Keratinocyte (primary cell): ENCODE measurements around the gene SND1. TPM values are rescaled to one million over a fixed set of nuclear protein-coding genes. Genes with fewer than 3 reads are reported as not detected.

Experiments used
- DNase-seq: peaks from one replicate; pipeline ENCODE4 v3.0.0-alpha.2; 2011; ENCODE audit warnings: low read depth, missing footprints, low spot score
- FAIRE-seq: peaks from 2 replicates; lab custom pipeline; 2011; peaks lifted over from hg19 to GRCh38; lab: Jason Lieb, UNC
- H2AFZ ChIP-seq: 2 replicates; pipeline ENCODE4 v1.6.0; 2012; ENCODE audit warnings: low read length, control low read depth, inconsistent platforms; ENCODE audit not compliant: control insufficient read depth
- H3K27ac ChIP-seq: 2 replicates; pipeline ENCODE4 v1.5.1; 2011; ENCODE audit warnings: low read length; ENCODE audit not compliant: control insufficient read depth, insufficient read depth
- H3K27me3 ChIP-seq: 3 replicates; pipeline ENCODE4 v1.6.0; 2011; ENCODE audit warnings: low read length; ENCODE audit not compliant: control insufficient read depth, insufficient read depth; ENCODE audit errors: extremely low read depth
- H3K36me3 ChIP-seq, 2 experiments: 2 replicates in 1 of 2; 3 replicates in 1 of 2; pipeline ENCODE4 v1.5.1; 2011; ENCODE audit warnings: low read length in 2 of 2, mild to moderate bottlenecking in 1 of 2; ENCODE audit not compliant: control insufficient read depth in 2 of 2, insufficient read depth in 2 of 2; ENCODE audit errors: extremely low read depth in 1 of 2
- H3K4me1 ChIP-seq: 3 replicates; pipeline ENCODE4 v1.5.1; 2011; ENCODE audit warnings: low read length; ENCODE audit not compliant: control insufficient read depth, insufficient read depth; ENCODE audit errors: extremely low read depth
- H3K4me2 ChIP-seq: 3 replicates; pipeline ENCODE4 v1.6.0; 2011; ENCODE audit warnings: low read depth, low read length; ENCODE audit not compliant: control insufficient read depth, insufficient read depth; ENCODE audit errors: extremely low read depth
- H3K4me3 ChIP-seq, 3 experiments: fragments of 200-600 bp in 1 of 3; sonication (generic) in 1 of 3; 2 replicates in 2 of 3; 3 replicates in 1 of 3; pipeline ENCODE4 v1.5.1; 2011 to 2016; ENCODE audit warnings: low read length in 3 of 3, mild to moderate bottlenecking in 3 of 3, control low read depth in 2 of 3, inconsistent platforms in 1 of 3, low read depth in 1 of 3, mixed read lengths in 1 of 3, mixed run types in 1 of 3, moderate library complexity in 1 of 3; ENCODE audit not compliant: control insufficient read depth in 2 of 3, insufficient read depth in 2 of 3; ENCODE audit errors: extremely low read depth in 1 of 3
- H3K79me2 ChIP-seq: 2 replicates; pipeline ENCODE4 v1.6.0; 2012; ENCODE audit warnings: low read length; ENCODE audit not compliant: control insufficient read depth, insufficient read depth
- H3K9ac ChIP-seq: 3 replicates; pipeline ENCODE4 v1.6.0; 2011; ENCODE audit warnings: low read length; ENCODE audit not compliant: control insufficient read depth, insufficient read depth; ENCODE audit errors: extremely low read depth
- H3K9me1 ChIP-seq: 3 replicates; pipeline ENCODE4 v1.6.0; 2011; ENCODE audit warnings: low read length; ENCODE audit not compliant: control insufficient read depth, insufficient read depth; ENCODE audit errors: extremely low read depth
- H3K9me3 ChIP-seq: 2 replicates; pipeline ENCODE4 v1.5.1; 2012; ENCODE audit warnings: low read depth, low read length; ENCODE audit not compliant: control insufficient read depth
- H4K20me1 ChIP-seq: 3 replicates; pipeline ENCODE4 v1.6.0; 2011; ENCODE audit warnings: low read length; ENCODE audit not compliant: control insufficient read depth, insufficient read depth; ENCODE audit errors: extremely low read depth
- EZH2 ChIP-seq: IDR thresholded peaks from one replicate; pipeline ENCODE4 v1.6.1; 2012; ENCODE audit warnings: inconsistent platforms, mild to moderate bottlenecking, low read length, moderate library complexity
- dilution Hi-C: fragments of 300-500 bp; cut with MboI; formaldehyde crosslinking; loops from one replicate; pipeline ENCODE4 v1.7.0; 2020; ENCODE audit warnings: low sequenced_read_pairs; ENCODE audit not compliant: extremely low pct_ligation_motif_present
- polyA plus RNA-seq, 5 experiments: library from polyadenylated mRNA; depleted of rRNA in 3 of 5; stranded (reverse) in 3 of 5; stranded (forward) in 1 of 5; unstranded in 1 of 5; fragments of >200 nt; gene quantifications; 1 replicate in 1 of 5; 2 replicates in 3 of 5; 3 replicates in 1 of 5; pipeline versions ENCODE4 v1.2.1 to v1.2.3, GENCODE V29; 2011 to 2012; ENCODE audit warnings: missing spikeins in 2 of 5, low read depth in 1 of 5, low replicate concordance in 1 of 5
- TF ChIP-seq, protein P1 (sequence below), 3 experiments: IDR thresholded peaks in 1 of 3; conservative IDR thresholded peaks in 1 of 3; optimal IDR thresholded peaks in 1 of 3; 2 replicates in 2 of 3; 3 replicates in 1 of 3; pipeline versions ENCODE3 to v1.5.1; 2011; ENCODE audit warnings: low read length in 3 of 3, mild to moderate bottlenecking in 3 of 3, moderate library complexity in 2 of 3, control low read depth in 1 of 3, inconsistent platforms in 1 of 3; ENCODE audit not compliant: insufficient read depth in 2 of 3; ENCODE audit errors: extremely low read depth in 1 of 3

Gene SND1
- polyA plus RNA-seq, 1 donor (not counting 4 experiments of a cell fraction or from before 2014, with no cell fraction given) = 140 TPM

DNA sequence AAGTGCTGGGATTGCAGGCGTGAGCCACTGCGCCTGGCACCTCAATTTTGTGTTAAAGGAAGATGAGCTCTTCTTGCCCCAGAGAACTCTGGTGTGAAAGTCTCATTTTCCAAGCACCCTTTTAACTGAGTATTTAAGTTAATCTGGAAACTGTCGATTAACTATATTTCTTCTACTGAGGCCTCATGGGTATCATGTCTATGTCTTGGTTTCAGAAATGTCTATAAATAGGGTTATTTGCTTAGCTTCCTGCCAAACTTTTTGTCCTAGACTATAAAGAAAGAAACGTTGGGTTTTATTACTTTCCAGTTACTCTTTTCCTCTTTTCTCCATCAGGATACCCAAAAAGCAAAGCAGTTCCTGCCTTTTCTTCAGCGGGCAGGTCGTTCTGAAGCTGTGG lies 276.9 kb downstream of the SND1 start:
- dilution Hi-C loops = no loop called here
- no peak for FAIRE-seq
- no peak for TF ChIP-seq EZH2
- TF ChIP-seq, protein P1, sequence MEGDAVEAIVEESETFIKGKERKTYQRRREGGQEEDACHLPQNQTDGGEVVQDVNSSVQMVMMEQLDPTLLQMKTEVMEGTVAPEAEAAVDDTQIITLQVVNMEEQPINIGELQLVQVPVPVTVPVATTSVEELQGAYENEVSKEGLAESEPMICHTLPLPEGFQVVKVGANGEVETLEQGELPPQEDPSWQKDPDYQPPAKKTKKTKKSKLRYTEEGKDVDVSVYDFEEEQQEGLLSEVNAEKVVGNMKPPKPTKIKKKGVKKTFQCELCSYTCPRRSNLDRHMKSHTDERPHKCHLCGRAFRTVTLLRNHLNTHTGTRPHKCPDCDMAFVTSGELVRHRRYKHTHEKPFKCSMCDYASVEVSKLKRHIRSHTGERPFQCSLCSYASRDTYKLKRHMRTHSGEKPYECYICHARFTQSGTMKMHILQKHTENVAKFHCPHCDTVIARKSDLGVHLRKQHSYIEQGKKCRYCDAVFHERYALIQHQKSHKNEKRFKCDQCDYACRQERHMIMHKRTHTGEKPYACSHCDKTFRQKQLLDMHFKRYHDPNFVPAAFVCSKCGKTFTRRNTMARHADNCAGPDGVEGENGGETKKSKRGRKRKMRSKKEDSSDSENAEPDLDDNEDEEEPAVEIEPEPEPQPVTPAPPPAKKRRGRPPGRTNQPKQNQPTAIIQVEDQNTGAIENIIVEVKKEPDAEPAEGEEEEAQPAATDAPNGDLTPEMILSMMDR (optimal IDR thresholded peaks at IDR 0.05 in 1 of 3, IDR thresholded peaks at IDR 0.05 in 1 of 3, conservative IDR thresholded peaks at IDR 0.05 in 1 of 3; ENCODE audit: extremely low read depth in 1 of 3, insufficient read depth in 2 of 3, low read length in 3 of 3) = no peak
- DNase-seq = no peak
- Histone ChIP-seq H3K4me1 (no peaks in the 10 kb centered on the region), H3K4me2 (no peak overlapping the region), H3K9ac (no peak overlapping the region), H3K4me3 (no peak overlapping the region), H3K9me3 (no peaks in the 10 kb centered on the region), H3K36me3 (peaks cover 8 to 18% of the 10 kb centered on the region in 2 experiments), H4K20me1 (peaks cover 7% of the 10 kb centered on the region), H3K27me3 (no peaks in the 10 kb centered on the region), H3K79me2 (peaks cover 11% of the 10 kb centered on the region), H3K27ac (no peak overlapping the region), H2AFZ (no peak overlapping the region), H3K9me1 (peaks cover 3% of the 10 kb centered on the region)

DNA sequence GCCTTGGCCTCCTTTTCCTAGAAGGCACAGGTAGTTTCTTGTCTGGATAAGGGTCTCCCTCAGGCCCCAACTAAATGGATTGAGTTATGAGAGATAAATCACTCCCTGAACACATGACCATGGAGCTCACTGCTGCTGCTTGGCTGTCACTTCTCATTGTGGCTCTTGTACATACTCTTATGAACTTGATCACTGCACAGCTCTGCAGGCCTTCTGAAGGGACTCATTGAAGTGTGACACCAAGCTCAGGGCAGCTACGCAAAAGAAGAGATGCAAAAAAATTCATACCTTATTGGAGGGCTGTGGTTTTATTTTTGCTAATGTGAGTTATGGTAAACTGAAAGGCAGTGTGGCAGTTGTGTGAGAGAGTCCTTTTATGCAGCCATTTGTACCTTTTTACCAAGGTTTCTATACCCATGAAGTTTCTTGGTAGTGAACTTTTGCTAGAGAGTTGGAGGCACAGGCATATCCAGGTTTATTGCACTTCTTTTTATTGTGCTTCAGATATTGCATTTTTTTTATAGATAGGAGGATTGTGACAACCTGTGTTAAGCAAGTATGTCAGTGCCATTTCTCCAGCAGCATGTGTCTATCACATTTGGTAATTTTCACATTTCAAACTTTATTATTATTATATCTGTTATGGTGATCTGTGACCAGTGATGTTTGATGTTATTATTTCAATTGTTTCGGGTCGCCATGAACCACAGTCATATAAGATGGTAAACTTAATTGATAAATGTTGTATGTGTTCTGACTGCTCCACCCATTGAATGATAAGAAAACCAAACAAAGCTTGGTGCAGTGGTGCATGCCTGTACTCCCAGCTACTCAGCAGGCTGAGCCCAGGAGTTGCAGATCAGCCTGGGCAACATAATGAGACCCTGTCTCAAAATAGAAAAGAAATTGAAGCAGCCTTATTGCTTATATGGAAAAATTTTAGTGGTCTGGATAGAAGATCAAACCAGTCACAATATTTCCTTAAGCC lies 278.6 kb downstream of the SND1 start:
- TF ChIP-seq EZH2 = no peak
- TF ChIP-seq, protein P1 (optimal IDR thresholded peaks at IDR 0.05 in 1 of 3, IDR thresholded peaks at IDR 0.05 in 1 of 3, conservative IDR thresholded peaks at IDR 0.05 in 1 of 3; ENCODE audit: extremely low read depth in 1 of 3, insufficient read depth in 2 of 3, low read length in 3 of 3) = no peak
- FAIRE-seq (no peak), DNase-seq (no peak)
- H3K9me3 ChIP-seq = no peaks in the 10 kb centered on the region
- H4K20me1 ChIP-seq = peaks cover 7% of the 10 kb centered on the region
- H3K4me3 ChIP-seq = no peak overlapping the region
- H3K27ac ChIP-seq = no peak overlapping the region
- H3K4me2 ChIP-seq = no peak overlapping the region
- H3K4me1 ChIP-seq = no peaks in the 10 kb centered on the region
- H3K79me2 ChIP-seq = peaks cover 11% of the 10 kb centered on the region
- no peak overlapping the region for H3K9ac ChIP-seq
- H3K9me1 ChIP-seq = peaks cover 3% of the 10 kb centered on the region
- no peak overlapping the region for H2AFZ ChIP-seq
- dilution Hi-C loops = no loop called here
- no peaks in the 10 kb centered on the region for H3K27me3 ChIP-seq
- H3K36me3 ChIP-seq = peaks cover 8 to 23% of the 10 kb centered on the region in 2 experiments
